Mammary epithelial cell (primary cell): Measurements from ENCODE around the gene HACD3.

ENCODE experiments used
- CTCF ChIP-seq, 2 donors: IDR thresholded peaks in 1 of 2; conservative IDR thresholded peaks in 1 of 2; 2 replicates each; pipeline ENCODE4 v1.5.1; 2011 to 2012; ENCODE audit warnings: inconsistent platforms in 2 of 2, low read length in 2 of 2, mild to moderate bottlenecking in 2 of 2, control low read depth in 1 of 2, low read depth in 1 of 2; ENCODE audit not compliant: insufficient read depth in 1 of 2; ENCODE audit errors: extremely low read depth in 1 of 2
- EZH2 ChIP-seq: IDR thresholded peaks from 2 replicates; pipeline ENCODE4 v1.6.1; 2012; ENCODE audit warnings: low read length, inconsistent platforms, borderline replicate concordance

GRCh38 chr15:65587094-65587493 lies 56.8 kb downstream of the HACD3 start:
- TF ChIP-seq CTCF (conservative IDR thresholded peaks at IDR 0.05 in 1 of 2, IDR thresholded peaks at IDR 0.05 in 1 of 2; ENCODE audit: extremely low read depth in 1 of 2, insufficient read depth in 1 of 2, low read depth in 1 of 2, low read length in 2 of 2) (no peak), EZH2 (no peak)
